ENCODE results near the gene LIPC. TPM values are rescaled to one million over a fixed set of nuclear protein-coding genes. Genes with fewer than 3 reads are reported as not detected.

The LIPC gene
- total RNA-seq, 2 experiments from 2014 or later, result 0.61 to 1.2 TPM

DNA sequence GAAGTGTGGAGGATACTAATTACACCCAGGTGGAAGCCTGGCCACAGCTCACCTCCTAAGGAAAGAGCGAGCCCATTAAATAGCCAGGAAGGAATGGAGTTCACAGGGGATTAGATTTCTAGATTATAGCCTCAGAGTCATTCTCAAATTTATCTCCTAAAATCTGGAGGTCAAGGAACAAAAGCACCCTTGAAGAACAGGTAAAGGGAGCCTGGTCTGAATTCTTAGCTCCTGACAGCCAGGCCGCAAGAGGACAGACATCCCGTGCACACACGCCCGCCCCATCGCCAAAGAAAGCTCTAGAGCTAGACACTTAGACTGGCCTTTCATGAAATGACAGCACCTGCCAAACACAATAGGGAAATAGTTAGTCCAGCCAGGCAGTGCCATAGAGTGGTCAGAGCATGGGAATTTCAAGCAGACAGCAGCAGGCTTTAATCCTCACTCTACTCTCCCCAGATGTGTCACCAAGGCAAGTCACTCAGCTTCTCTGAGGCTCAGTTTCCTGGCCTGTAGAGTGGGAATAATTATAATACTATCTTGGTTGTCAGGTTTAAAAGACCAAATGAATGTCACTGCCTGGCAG, 59.2 kb downstream of the LIPC start:
- ChIA-PET POLR2A (no interaction called here), CTCF (no interaction called here)
- intact Hi-C loops (cut with DNase I, micrococcal nuclease), result no loop called here
- ATAC-seq (ENCODE audit: poor library complexity) (no peak), DNase-seq (no peak)
- H3K4me3 ChIP-seq (ENCODE audit: low read length), result no peak overlapping the region
- peaks cover 6 to 14% of the 10 kb centered on the region in 2 experiments for H3K9me3 ChIP-seq (ENCODE audit: control insufficient read depth in 1 of 2, insufficient read depth in 1 of 2, low read length in 2 of 2)
- no peak overlapping the region for H3K4me3 Mint-ChIP-seq
- H3K27me3 Mint-ChIP-seq, result no peaks in the 10 kb centered on the region
- H3K27ac Mint-ChIP-seq, result no peak overlapping the region
- peaks cover 28% of the 10 kb centered on the region for H3K4me1 ChIP-seq (ENCODE audit: insufficient read depth, low read length)
- no peaks in the 10 kb centered on the region for H3K27me3 ChIP-seq (ENCODE audit: control insufficient read depth in 1 of 2, insufficient read depth in 2 of 2, low read length in 2 of 2)
- H3K27ac ChIP-seq (ENCODE audit: low read depth in 1 of 2, low read length in 2 of 2), result no peak overlapping the region
- no peaks in the 10 kb centered on the region for H3K36me3 ChIP-seq (ENCODE audit: insufficient read depth, low read length)
- TF ChIP-seq, protein P1, sequence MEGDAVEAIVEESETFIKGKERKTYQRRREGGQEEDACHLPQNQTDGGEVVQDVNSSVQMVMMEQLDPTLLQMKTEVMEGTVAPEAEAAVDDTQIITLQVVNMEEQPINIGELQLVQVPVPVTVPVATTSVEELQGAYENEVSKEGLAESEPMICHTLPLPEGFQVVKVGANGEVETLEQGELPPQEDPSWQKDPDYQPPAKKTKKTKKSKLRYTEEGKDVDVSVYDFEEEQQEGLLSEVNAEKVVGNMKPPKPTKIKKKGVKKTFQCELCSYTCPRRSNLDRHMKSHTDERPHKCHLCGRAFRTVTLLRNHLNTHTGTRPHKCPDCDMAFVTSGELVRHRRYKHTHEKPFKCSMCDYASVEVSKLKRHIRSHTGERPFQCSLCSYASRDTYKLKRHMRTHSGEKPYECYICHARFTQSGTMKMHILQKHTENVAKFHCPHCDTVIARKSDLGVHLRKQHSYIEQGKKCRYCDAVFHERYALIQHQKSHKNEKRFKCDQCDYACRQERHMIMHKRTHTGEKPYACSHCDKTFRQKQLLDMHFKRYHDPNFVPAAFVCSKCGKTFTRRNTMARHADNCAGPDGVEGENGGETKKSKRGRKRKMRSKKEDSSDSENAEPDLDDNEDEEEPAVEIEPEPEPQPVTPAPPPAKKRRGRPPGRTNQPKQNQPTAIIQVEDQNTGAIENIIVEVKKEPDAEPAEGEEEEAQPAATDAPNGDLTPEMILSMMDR (IDR thresholded peaks at IDR 0.05), result no peak
- H3K9me3 Mint-ChIP-seq, result no peaks in the 10 kb centered on the region
- H3K36me3 Mint-ChIP-seq (ENCODE audit: low read depth), result no peaks in the 10 kb centered on the region
- peaks cover 15% of the 10 kb centered on the region for H3K4me1 Mint-ChIP-seq (ENCODE audit: low read depth)

DNA sequence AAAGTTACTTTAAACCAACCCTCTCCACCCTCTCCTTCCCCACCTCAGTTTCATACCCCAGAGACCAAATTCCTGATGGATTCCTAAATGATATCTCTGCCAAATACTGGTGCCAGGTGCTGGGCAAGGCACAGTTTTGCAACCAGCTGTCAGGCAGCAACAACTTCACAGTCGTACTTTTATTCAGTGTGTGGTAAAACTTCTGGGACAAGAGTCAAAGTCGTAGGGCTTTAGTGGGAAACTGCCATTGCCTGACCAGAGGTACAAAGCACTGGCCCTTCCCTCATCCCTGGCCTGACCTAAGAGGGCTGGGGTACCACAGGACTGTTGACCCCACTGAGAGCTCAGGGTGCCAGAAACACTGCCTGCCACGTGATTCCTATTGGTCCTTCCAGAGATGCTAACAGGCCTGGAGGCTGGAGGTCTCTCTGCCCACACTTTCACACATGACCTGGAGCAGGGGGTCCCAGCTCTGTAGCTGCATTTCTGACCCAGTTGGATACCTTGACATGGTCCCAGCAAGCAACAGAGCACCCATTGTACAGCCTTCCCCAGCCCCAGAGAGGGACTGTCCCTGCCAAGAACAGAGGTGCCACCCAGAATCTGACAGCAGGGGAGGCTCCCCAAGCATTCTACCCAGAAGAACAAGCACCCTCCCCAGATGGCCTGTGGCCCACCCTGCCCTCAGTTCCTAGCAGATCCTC, 59.9 kb downstream of the LIPC start:
- H3K27me3 Mint-ChIP-seq, result no peaks in the 10 kb centered on the region
- H3K27ac Mint-ChIP-seq, result no peak overlapping the region
- H3K36me3 ChIP-seq (ENCODE audit: insufficient read depth, low read length), result no peaks in the 10 kb centered on the region

DNA sequence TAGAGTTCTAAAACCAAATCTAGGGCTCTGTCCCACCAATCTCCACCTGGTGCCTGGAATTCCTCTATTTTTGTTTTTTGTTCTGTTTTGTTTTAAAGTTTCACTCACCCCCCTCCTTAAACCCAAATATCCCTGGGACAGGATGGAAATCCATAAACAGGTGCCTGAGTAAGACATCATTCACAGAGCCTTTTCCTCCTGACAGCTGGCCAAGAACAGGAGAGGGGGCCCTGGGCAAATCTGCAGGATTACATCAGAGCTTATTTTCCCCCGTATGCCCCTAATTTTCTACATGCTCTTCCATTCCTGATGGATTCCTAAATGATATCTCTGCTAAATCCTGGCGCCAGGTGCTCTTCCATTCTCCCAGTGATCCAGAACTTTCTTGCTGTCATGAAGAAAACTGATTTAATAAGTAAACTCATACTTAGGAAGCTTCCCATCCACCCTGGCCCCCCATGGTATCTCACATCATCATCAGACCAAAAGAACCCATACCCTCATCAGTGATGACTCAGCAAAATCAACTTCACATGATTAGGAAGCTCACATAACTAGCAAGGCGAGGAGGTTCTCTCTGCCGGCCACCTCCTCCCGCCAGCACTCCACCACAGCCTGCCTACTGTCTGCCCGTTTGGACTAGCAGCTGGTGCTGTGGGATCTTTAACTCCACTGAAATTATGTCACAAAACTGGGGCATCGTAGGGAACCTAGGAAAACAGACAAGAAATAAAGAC, 61.0 kb downstream of the LIPC start:
- no peaks in the 10 kb centered on the region for H3K36me3 Mint-ChIP-seq (ENCODE audit: low read depth)
- Histone ChIP-seq H3K27ac (ENCODE audit: low read depth in 1 of 2, low read length in 2 of 2) (no peak overlapping the region), H3K36me3 (ENCODE audit: insufficient read depth, low read length) (no peaks in the 10 kb centered on the region), H3K4me3 (ENCODE audit: low read length) (no peak overlapping the region), H3K27me3 (ENCODE audit: control insufficient read depth in 1 of 2, insufficient read depth in 2 of 2, low read length in 2 of 2) (no peaks in the 10 kb centered on the region), H3K9me3 (ENCODE audit: control insufficient read depth in 1 of 2, insufficient read depth in 1 of 2, low read length in 2 of 2) (peaks cover 6 to 14% of the 10 kb centered on the region in 2 experiments), H3K4me1 (ENCODE audit: insufficient read depth, low read length) (peaks cover 23% of the 10 kb centered on the region)
- CTCF ChIA-PET, result no interaction called here
- POLR2A ChIA-PET, result no interaction called here
- DNase-seq (peak in 1 of 14 experiments; percentile 2), ATAC-seq (ENCODE audit: poor library complexity) (no peak)
- peaks cover 16% of the 10 kb centered on the region for H3K4me1 Mint-ChIP-seq (ENCODE audit: low read depth)
- intact Hi-C loops (cut with DNase I, micrococcal nuclease), result no loop called here
- no peak overlapping the region for H3K4me3 Mint-ChIP-seq
- H3K27ac Mint-ChIP-seq, result no peak overlapping the region
- TF ChIP-seq, protein P1 (IDR thresholded peaks at IDR 0.05), result no peak
- H3K27me3 Mint-ChIP-seq, result no peaks in the 10 kb centered on the region
- H3K9me3 Mint-ChIP-seq, result no peaks in the 10 kb centered on the region

More for the DNA sequence above, 59.9 kb downstream of the LIPC start:
- Mint-ChIP-seq H3K36me3 (ENCODE audit: low read depth) (no peaks in the 10 kb centered on the region), H3K9me3 (no peaks in the 10 kb centered on the region), H3K4me3 (no peak overlapping the region), H3K4me1 (ENCODE audit: low read depth) (peaks cover 13% of the 10 kb centered on the region)
- ATAC-seq (ENCODE audit: poor library complexity) (no peak), DNase-seq (peak in 1 of 14 experiments; percentile 17)
- Histone ChIP-seq H3K4me1 (ENCODE audit: insufficient read depth, low read length) (peaks cover 26% of the 10 kb centered on the region), H3K9me3 (ENCODE audit: control insufficient read depth in 1 of 2, insufficient read depth in 1 of 2, low read length in 2 of 2) (peaks cover 6 to 14% of the 10 kb centered on the region in 2 experiments), H3K4me3 (ENCODE audit: low read length) (no peak overlapping the region), H3K27me3 (ENCODE audit: control insufficient read depth in 1 of 2, insufficient read depth in 2 of 2, low read length in 2 of 2) (no peaks in the 10 kb centered on the region), H3K27ac (ENCODE audit: low read depth in 1 of 2, low read length in 2 of 2) (no peak overlapping the region)
- ChIA-PET POLR2A (no interaction called here), CTCF (no interaction called here)
- intact Hi-C loops (cut with DNase I, micrococcal nuclease), result no loop called here
- TF ChIP-seq, protein P1 (IDR thresholded peaks at IDR 0.05), result no peak
